ENCODE measurements around the gene CASP2. TPM values are rescaled to one million over a fixed set of nuclear protein-coding genes. Genes with fewer than 3 reads are reported as not detected.
A peak's percentile ranks its signal among the peaks of the same experiment; 100 is the strongest.

CASP2 gene
- 22.3 and 23.4 TPM in 2 replicates for total RNA-seq (2014; rRNA removed; shearing (Covaris generic); ENCODE audit: low replicate concordance)

DNA sequence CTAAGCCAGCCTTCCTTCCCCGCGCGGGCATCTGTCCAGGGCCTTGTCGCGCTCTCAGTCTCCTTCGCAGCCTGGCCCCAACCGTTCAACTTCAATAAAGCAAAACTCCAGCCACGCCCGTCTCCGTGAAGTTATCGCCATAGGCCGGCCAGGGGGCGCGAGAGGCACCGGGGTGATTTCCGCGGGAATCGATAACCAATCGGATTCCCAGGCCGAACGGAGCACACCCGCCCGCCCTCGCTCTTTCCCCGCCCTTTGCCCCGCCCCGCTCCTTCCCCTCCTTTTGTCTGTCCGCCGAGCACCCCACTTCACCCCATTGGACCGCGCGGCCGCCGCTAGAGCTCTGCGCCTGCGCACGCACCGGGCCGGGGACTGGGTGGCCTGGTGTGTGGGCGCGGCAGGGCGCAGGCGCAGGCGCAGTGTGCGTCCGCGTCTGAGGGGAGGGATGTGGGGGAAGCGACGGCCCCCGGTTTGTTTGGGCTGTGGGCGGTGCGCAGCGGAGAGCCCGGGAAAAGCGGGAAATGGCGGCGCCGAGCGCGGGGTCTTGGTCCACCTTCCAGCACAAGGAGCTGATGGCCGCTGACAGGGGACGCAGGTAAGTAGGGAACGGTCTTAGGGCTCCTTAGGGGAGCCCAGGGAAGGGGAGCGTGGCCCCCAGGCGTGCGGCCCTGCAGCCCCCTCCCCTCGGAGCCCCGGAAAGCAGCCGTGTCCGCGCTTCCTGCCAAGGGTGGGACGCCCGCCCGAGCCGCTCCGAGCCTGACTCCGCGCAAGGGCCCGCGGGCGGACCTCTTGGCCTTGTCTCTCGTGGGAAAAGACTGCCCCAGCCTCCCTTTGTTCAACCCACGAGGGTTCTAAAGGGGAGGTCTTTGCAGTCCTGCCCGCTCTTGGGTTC lies at the start of gene CASP2:
CASP2 (plus strand) TSS at position 417 of the 892 bp plus-strand sequence; CDS start at position 522, 105 bp downstream.
- Histone ChIP-seq H4K20me1 (ENCODE audit: insufficient read depth, low read depth, low read length) (0 out of 2 replicates have a peak, but pooled peaks cover 6% of the 10 kb centered on the region), H3K9me2 (replicated peaks; ENCODE audit: insufficient read depth, low read length) (no peaks in the 10 kb centered on the region), H3K36me3 (ENCODE audit: insufficient read depth, low read length) (peaks cover 25% of the 10 kb centered on the region), H3K4me3 (ENCODE audit: low read length) (peak within 1 kb of the TSS; percentile 92), H3K9me3 (ENCODE audit: low read length) (no peaks in the 10 kb centered on the region), H2AFZ (ENCODE audit: low read length) (peak within 1 kb of the TSS; percentile 79), H3K4me1 (ENCODE audit: low read length) (peaks cover 32% of the 10 kb centered on the region), H3K27ac (ENCODE audit: low read length) (peak within 1 kb of the TSS; percentile 68), H3K79me2 (ENCODE audit: low read length) (peaks cover 41% of the 10 kb centered on the region), H3K9ac (ENCODE audit: low read length) (peak within 1 kb of the TSS; percentile 98), H3K27me3 (ENCODE audit: low read length) (no peaks in the 10 kb centered on the region), H3K4me2 (ENCODE audit: low read depth, low read length, poor library complexity, severe bottlenecking) (peak within 1 kb of the TSS; percentile 99)
- peak; percentile 99 for DNase-seq

DNA sequence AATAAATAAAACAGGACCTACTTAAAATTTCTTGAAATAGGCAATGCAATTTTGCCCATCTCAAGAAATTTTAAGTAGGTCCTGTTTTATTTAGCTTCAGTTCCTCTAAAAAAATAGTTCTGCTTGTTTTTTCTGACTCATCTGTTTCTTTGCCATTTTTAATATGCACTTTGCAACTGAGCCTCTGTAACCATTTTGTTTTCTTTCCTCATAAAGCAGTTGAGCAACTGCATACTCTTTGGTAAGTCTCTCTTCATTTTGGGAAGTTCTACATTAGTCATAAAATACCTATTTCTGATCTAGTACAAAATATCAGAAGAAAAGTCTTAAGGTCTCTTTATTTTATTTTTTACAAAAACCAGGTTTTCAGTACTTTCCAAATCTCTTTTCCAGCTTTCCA lies 48.3 kb upstream of the CASP2 start:
- Histone ChIP-seq H3K27ac (ENCODE audit: low read length) (no peak overlapping the region), H3K36me3 (ENCODE audit: insufficient read depth, low read length) (no peaks in the 10 kb centered on the region), H3K27me3 (ENCODE audit: low read length) (peaks cover 4% of the 10 kb centered on the region; the same call in 1 of the 2 replicates), H3K4me1 (ENCODE audit: low read length) (no peaks in the 10 kb centered on the region), H3K4me2 (ENCODE audit: low read depth, low read length, poor library complexity, severe bottlenecking) (no peak overlapping the region), H3K79me2 (ENCODE audit: low read length) (no peaks in the 10 kb centered on the region), H3K9ac (ENCODE audit: low read length) (no peak overlapping the region), H4K20me1 (ENCODE audit: insufficient read depth, low read depth, low read length) (no peaks in the 10 kb centered on the region), H3K4me3 (ENCODE audit: low read length) (no peak overlapping the region), H3K9me3 (ENCODE audit: low read length) (peaks cover 8% of the 10 kb centered on the region), H3K9me2 (replicated peaks; ENCODE audit: insufficient read depth, low read length) (no peaks in the 10 kb centered on the region), H2AFZ (ENCODE audit: low read length) (no peak overlapping the region)
- no peak for DNase-seq

DNA sequence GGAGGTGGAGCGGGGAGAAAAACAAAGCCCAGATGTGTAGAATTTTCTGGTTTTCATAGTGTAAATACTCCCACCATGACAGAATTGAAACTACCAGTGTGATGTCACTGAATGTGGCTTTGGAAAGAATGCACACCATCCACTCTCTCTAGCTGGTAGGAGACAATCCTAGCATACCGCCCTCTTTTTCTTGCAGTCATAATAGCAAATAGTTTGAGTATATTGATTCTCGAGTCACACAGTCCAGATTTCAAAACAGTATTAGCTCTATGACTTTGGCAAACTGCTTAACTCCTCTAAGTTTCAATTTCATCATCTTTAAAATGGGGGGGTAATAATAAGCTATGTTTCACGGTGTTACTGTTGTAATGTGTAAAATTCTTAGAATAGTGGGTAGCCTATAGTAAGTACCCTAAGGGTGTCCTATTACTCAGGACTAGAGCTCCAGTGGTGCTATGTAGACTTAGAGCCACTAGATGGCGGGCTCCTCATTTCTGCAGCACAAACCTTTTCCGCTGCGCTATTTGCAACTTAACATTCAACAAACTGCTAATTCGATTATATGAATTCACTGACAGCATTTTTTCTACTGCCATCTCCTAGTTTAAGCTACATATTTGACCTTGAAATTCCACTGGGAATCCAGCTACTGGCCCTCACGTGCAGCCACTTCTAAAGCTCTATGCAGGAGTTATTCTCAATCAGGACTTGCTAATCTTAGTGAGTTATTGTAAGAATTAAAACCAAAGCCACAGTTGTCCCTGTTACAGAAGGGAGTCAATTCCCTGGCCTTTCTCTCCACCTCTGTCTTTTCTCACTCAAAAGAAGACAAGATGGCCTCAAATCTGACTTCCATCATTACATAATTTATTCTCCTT lies 47.6 kb upstream of the CASP2 start:
- Histone ChIP-seq H3K9ac (ENCODE audit: low read length) (no peak overlapping the region), H3K36me3 (ENCODE audit: insufficient read depth, low read length) (no peaks in the 10 kb centered on the region), H3K9me2 (replicated peaks; ENCODE audit: insufficient read depth, low read length) (no peaks in the 10 kb centered on the region), H2AFZ (ENCODE audit: low read length) (no peak overlapping the region), H3K27ac (ENCODE audit: low read length) (no peak overlapping the region), H3K4me3 (ENCODE audit: low read length) (no peak overlapping the region), H3K27me3 (ENCODE audit: low read length) (peaks cover 4% of the 10 kb centered on the region; the same call in 1 of the 2 replicates), H4K20me1 (ENCODE audit: insufficient read depth, low read depth, low read length) (no peaks in the 10 kb centered on the region), H3K79me2 (ENCODE audit: low read length) (no peaks in the 10 kb centered on the region), H3K4me1 (ENCODE audit: low read length) (peaks cover 3% of the 10 kb centered on the region), H3K4me2 (ENCODE audit: low read depth, low read length, poor library complexity, severe bottlenecking) (no peak overlapping the region), H3K9me3 (ENCODE audit: low read length) (peaks cover 8% of the 10 kb centered on the region)
- DNase-seq: peak; percentile 88

DNA sequence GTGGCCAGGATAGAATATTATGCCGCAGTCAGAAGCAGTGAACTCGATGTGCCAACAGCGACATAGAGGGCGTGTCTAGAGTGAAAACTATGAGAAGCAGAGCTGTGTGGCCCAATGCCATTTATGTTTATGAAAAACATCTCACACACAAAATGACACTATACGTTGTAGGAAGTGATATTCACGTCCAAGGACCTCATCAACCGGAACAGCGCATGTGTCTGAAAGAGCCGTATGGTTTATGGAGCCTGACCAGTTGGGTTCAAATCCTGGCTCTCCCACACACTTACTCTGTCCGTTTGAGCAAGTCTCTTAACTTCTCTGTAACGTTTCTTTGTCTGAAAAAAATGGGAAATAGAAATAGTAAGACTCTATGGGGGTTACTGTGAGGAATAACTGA lies 45.8 kb upstream of the CASP2 start:
- H3K79me2 ChIP-seq (ENCODE audit: low read length): no peaks in the 10 kb centered on the region
- peaks cover 13% of the 10 kb centered on the region for H3K4me1 ChIP-seq (ENCODE audit: low read length)
- no peaks in the 10 kb centered on the region for H3K36me3 ChIP-seq (ENCODE audit: insufficient read depth, low read length)
- no peak overlapping the region for H3K4me3 ChIP-seq (ENCODE audit: low read length)
- no peaks in the 10 kb centered on the region for H3K27me3 ChIP-seq (ENCODE audit: low read length)
- no peak overlapping the region for H3K27ac ChIP-seq (ENCODE audit: low read length)
- no peak overlapping the region for H2AFZ ChIP-seq (ENCODE audit: low read length)
- H3K9ac ChIP-seq (ENCODE audit: low read length): no peak overlapping the region
- no peak overlapping the region for H3K4me2 ChIP-seq (ENCODE audit: low read depth, low read length, poor library complexity, severe bottlenecking)
- no peak for DNase-seq
- no peaks in the 10 kb centered on the region for H3K9me3 ChIP-seq (ENCODE audit: low read length)
- no peaks in the 10 kb centered on the region for H4K20me1 ChIP-seq (ENCODE audit: insufficient read depth, low read depth, low read length)
- H3K9me2 ChIP-seq (replicated peaks; ENCODE audit: insufficient read depth, low read length): no peaks in the 10 kb centered on the region

DNA sequence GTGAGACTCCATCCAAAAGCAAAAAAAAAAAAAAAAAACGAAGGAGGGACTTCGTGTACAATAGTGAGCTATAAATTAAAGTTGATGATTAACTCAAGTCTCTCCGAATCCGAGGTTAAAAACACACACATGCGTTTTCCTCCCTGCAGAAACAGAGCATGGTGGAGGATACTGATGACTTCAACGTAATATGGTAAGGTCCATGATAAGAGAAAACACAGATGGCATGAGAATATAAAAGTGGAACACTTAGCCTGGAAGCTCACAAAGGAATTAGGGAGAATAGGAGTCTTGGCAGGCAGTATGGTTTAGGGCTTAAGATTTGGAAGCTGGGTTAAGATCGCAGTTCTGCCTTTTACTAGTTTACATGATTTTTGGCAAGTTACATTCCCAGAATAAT lies 45.0 kb upstream of the CASP2 start:
- no peak overlapping the region for H2AFZ ChIP-seq (ENCODE audit: low read length)
- H3K4me2 ChIP-seq (ENCODE audit: low read depth, low read length, poor library complexity, severe bottlenecking): no peak overlapping the region

DNA sequence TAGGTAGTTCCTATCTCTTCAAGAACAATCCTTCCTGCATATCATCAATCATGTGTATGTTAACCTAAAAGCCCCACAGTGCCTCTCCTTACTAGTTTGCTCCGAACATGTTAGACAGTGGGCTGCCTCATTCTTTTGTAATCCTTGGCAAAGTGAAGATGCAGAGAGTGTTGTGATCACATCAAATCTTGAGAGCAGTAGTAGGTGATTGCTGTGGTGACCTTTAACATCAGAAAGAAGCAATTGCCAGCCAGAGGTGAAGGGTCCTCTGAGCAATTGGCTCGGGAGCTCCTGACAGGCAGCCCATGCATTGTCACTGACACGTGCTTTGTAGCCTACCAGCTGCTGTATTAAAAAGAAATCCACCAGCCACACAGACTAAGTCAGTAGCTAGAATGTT lies 44.5 kb upstream of the CASP2 start:
- H3K9me3 ChIP-seq (ENCODE audit: low read length): no peaks in the 10 kb centered on the region
- peaks cover 13% of the 10 kb centered on the region for H3K4me1 ChIP-seq (ENCODE audit: low read length)
- no peaks in the 10 kb centered on the region for H3K9me2 ChIP-seq (replicated peaks; ENCODE audit: insufficient read depth, low read length)
- H3K9ac ChIP-seq (ENCODE audit: low read length): no peak overlapping the region
- no peaks in the 10 kb centered on the region for H4K20me1 ChIP-seq (ENCODE audit: insufficient read depth, low read depth, low read length)
- no peak overlapping the region for H2AFZ ChIP-seq (ENCODE audit: low read length)
- H3K27me3 ChIP-seq (ENCODE audit: low read length): no peaks in the 10 kb centered on the region
- H3K36me3 ChIP-seq (ENCODE audit: insufficient read depth, low read length): no peaks in the 10 kb centered on the region
- no peak for DNase-seq
- H3K4me2 ChIP-seq (ENCODE audit: low read depth, low read length, poor library complexity, severe bottlenecking): no peak overlapping the region
- H3K79me2 ChIP-seq (ENCODE audit: low read length): no peaks in the 10 kb centered on the region
- H3K27ac ChIP-seq (ENCODE audit: low read length): no peak overlapping the region
- H3K4me3 ChIP-seq (ENCODE audit: low read length): no peak overlapping the region

More for the DNA sequence above, 45.0 kb upstream of the CASP2 start:
- no peak for DNase-seq
- Histone ChIP-seq H3K27ac (ENCODE audit: low read length) (no peak overlapping the region), H3K27me3 (ENCODE audit: low read length) (no peaks in the 10 kb centered on the region), H3K79me2 (ENCODE audit: low read length) (no peaks in the 10 kb centered on the region), H3K4me3 (ENCODE audit: low read length) (no peak overlapping the region), H3K36me3 (ENCODE audit: insufficient read depth, low read length) (no peaks in the 10 kb centered on the region), H3K9me3 (ENCODE audit: low read length) (no peaks in the 10 kb centered on the region), H3K4me1 (ENCODE audit: low read length) (peaks cover 13% of the 10 kb centered on the region), H3K9me2 (replicated peaks; ENCODE audit: insufficient read depth, low read length) (no peaks in the 10 kb centered on the region), H4K20me1 (ENCODE audit: insufficient read depth, low read depth, low read length) (no peaks in the 10 kb centered on the region), H3K9ac (ENCODE audit: low read length) (no peak overlapping the region)

DNA sequence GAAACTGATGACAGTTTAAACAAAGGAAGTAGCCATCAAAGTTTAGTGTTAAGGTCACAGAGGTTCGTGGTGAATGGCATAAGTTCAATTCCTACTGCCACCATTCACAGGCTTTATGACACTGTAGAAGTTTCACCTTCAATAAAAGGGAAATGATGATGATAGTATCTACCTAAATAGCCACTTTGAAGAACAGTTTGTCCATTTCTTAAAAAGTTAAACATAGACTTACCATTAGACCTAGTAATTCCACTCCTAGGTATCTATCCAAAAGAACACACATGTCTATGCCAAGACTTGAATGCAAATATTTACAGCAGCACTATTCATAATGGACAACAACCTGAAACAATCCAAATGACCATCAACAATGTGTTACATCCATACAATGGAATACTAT lies 43.8 kb upstream of the CASP2 start:
- Histone ChIP-seq H3K79me2 (ENCODE audit: low read length) (no peaks in the 10 kb centered on the region), H3K27me3 (ENCODE audit: low read length) (no peaks in the 10 kb centered on the region), H3K9me2 (replicated peaks; ENCODE audit: insufficient read depth, low read length) (no peaks in the 10 kb centered on the region), H3K4me3 (ENCODE audit: low read length) (no peak overlapping the region), H2AFZ (ENCODE audit: low read length) (no peak overlapping the region), H3K9ac (ENCODE audit: low read length) (no peak overlapping the region), H3K36me3 (ENCODE audit: insufficient read depth, low read length) (no peaks in the 10 kb centered on the region), H3K27ac (ENCODE audit: low read length) (no peak overlapping the region), H3K4me1 (ENCODE audit: low read length) (peaks cover 13% of the 10 kb centered on the region), H4K20me1 (ENCODE audit: insufficient read depth, low read depth, low read length) (no peaks in the 10 kb centered on the region), H3K9me3 (ENCODE audit: low read length) (no peaks in the 10 kb centered on the region), H3K4me2 (ENCODE audit: low read depth, low read length, poor library complexity, severe bottlenecking) (no peak overlapping the region)
- DNase-seq: no peak

DNA sequence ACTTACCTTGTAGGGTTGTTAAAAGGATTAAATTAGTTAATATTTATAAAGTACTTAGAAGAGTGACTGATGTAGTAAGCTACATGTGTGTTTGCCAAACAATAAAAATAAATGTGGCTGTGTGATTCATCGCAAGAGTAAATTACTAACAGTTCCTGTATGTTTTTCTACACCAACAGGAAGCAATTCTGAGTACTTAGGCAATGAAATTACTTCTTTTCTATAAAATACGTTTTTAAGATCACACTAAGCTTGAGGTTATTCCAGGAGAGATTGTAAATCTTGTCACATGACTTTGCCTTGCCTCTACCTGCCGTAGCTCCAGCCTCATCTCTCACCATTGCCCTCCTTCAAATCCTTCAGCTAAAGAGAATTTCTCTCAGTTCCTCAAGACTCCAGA lies 43.0 kb upstream of the CASP2 start:
- H3K79me2 ChIP-seq (ENCODE audit: low read length): no peaks in the 10 kb centered on the region
- peaks cover 13% of the 10 kb centered on the region for H3K4me1 ChIP-seq (ENCODE audit: low read length)
- peaks cover 5% of the 10 kb centered on the region; the same call in 1 of the 2 replicates for H3K9me3 ChIP-seq (ENCODE audit: low read length)
- H3K36me3 ChIP-seq (ENCODE audit: insufficient read depth, low read length): no peaks in the 10 kb centered on the region
- no peak for DNase-seq
- H3K4me2 ChIP-seq (ENCODE audit: low read depth, low read length, poor library complexity, severe bottlenecking): no peak overlapping the region
- no peak overlapping the region for H3K4me3 ChIP-seq (ENCODE audit: low read length)
- H2AFZ ChIP-seq (ENCODE audit: low read length): no peak overlapping the region
- no peak overlapping the region for H3K9ac ChIP-seq (ENCODE audit: low read length)
- H3K27ac ChIP-seq (ENCODE audit: low read length): no peak overlapping the region
- no peaks in the 10 kb centered on the region for H3K9me2 ChIP-seq (replicated peaks; ENCODE audit: insufficient read depth, low read length)
- no peaks in the 10 kb centered on the region for H3K27me3 ChIP-seq (ENCODE audit: low read length)
- H4K20me1 ChIP-seq (ENCODE audit: insufficient read depth, low read depth, low read length): no peaks in the 10 kb centered on the region

All from Karpas-422 (cell line).